Measurements from ENCODE around the gene TRPM7. TPM values are rescaled to one million over a fixed set of nuclear protein-coding genes. Genes with fewer than 3 reads are reported as not detected.

The TRPM7 gene
- total RNA-seq, 4 donors from 2014 or later = 46.2 to 755 (median 83.5) TPM

GRCh38 chr15:50546566-50546965, 140.0 kb downstream of the TRPM7 start, which contains the start of gene USP50:
Gene USP50 (minus strand): TSS chr15:50546666. CDS start chr15:50546525, 141 bp downstream.
- Histone ChIP-seq H3K9me3 (no peaks in the 10 kb centered on the region), H3K27ac (no peak within 1 kb of the TSS), H3K36me3 (no peaks in the 10 kb centered on the region), H3K4me3 (no peak within 1 kb of the TSS), H3K27me3 (no peaks in the 10 kb centered on the region), H3K4me1 (no peaks in the 10 kb centered on the region)
- TF ChIP-seq CTCF (IDR thresholded peaks at IDR 0.05) (no peak), POLR2A (IDR thresholded peaks at IDR 0.05) (no peak)
- no peak for DNase-seq
- intact Hi-C loops (cut with DNase I; ENCODE audit: low total_unique reads) = no loop called here

- Histone ChIP-seq H3K27me3 (no peaks in the 10 kb centered on the region), H3K4me1 (no peaks in the 10 kb centered on the region), H3K9me3 (no peaks in the 10 kb centered on the region), H3K36me3 (no peaks in the 10 kb centered on the region), H3K4me3 (no peak overlapping the region), H3K27ac (no peak overlapping the region)
- no peak for DNase-seq
- no peak for TF ChIP-seq CTCF (IDR thresholded peaks at IDR 0.05)
- TF ChIP-seq POLR2A (IDR thresholded peaks at IDR 0.05) = no peak
- intact Hi-C loops (cut with DNase I; ENCODE audit: low total_unique reads) = no loop called here
These were observed 142.2 kb downstream of the TRPM7 start for GRCh38 chr15:50544368-50544767.

- no peak for TF ChIP-seq POLR2A (IDR thresholded peaks at IDR 0.05)
- no peak for TF ChIP-seq CTCF (IDR thresholded peaks at IDR 0.05)
- Histone ChIP-seq H3K36me3 (no peaks in the 10 kb centered on the region), H3K9me3 (no peaks in the 10 kb centered on the region), H3K4me1 (no peaks in the 10 kb centered on the region), H3K4me3 (no peak overlapping the region), H3K27me3 (no peaks in the 10 kb centered on the region), H3K27ac (no peak overlapping the region)
- DNase-seq = no peak
- intact Hi-C loops (cut with DNase I; ENCODE audit: low total_unique reads) = no loop called here
These were observed 143.0 kb downstream of the TRPM7 start for GRCh38 chr15:50543556-50543955.

GRCh38 chr15:50542887-50543210, 143.7 kb downstream of the TRPM7 start:
- intact Hi-C loops (cut with DNase I; ENCODE audit: low total_unique reads) = no loop called here
- no peaks in the 10 kb centered on the region for H3K4me1 ChIP-seq
- no peaks in the 10 kb centered on the region for H3K9me3 ChIP-seq
- H3K4me3 ChIP-seq = no peak overlapping the region
- no peak overlapping the region for H3K27ac ChIP-seq
- H3K36me3 ChIP-seq = no peaks in the 10 kb centered on the region
- no peak for DNase-seq
- TF ChIP-seq CTCF (IDR thresholded peaks at IDR 0.05) (no peak), POLR2A (IDR thresholded peaks at IDR 0.05) (no peak)
- no peaks in the 10 kb centered on the region for H3K27me3 ChIP-seq

- H3K4me3 ChIP-seq = no peak overlapping the region
- H3K9me3 ChIP-seq = no peaks in the 10 kb centered on the region
- no peaks in the 10 kb centered on the region for H3K27me3 ChIP-seq
- TF ChIP-seq CTCF (IDR thresholded peaks at IDR 0.05) = no peak
- TF ChIP-seq POLR2A (IDR thresholded peaks at IDR 0.05) = no peak
- no peaks in the 10 kb centered on the region for H3K36me3 ChIP-seq
- H3K27ac ChIP-seq = no peak overlapping the region
- no peak for DNase-seq
- no peaks in the 10 kb centered on the region for H3K4me1 ChIP-seq
- intact Hi-C loops (cut with DNase I; ENCODE audit: low total_unique reads) = no loop called here
These were observed 154.8 kb downstream of the TRPM7 start for GRCh38 chr15:50531766-50532165.
